OCI-LY1 (cell line): ENCODE data around the gene USP14.

Experiments used
- H2AFZ ChIP-seq: fragments of 200-600 bp; sonication (generic), shearing (Covaris generic); 2 replicates; pipeline ENCODE4 v1.6.0; 2014; ENCODE audit warnings: antibody characterized with exemption, mild to moderate bottlenecking, low read length
- H3F3A ChIP-seq: fragments of 200-600 bp; sonication (generic), shearing (Covaris generic); 2 replicates; pipeline ENCODE4 v1.6.0; 2014; ENCODE audit warnings: mild to moderate bottlenecking, antibody characterized with exemption, low read length, moderate library complexity; ENCODE audit not compliant: insufficient read depth
- H3K27ac ChIP-seq: fragments of 200-600 bp; sonication (generic); 2 replicates; pipeline ENCODE4 v1.5.1; 2014; ENCODE audit warnings: low read length, mixed run types, mild to moderate bottlenecking, low read depth; ENCODE audit not compliant: poor library complexity, severe bottlenecking
- H3K27me3 ChIP-seq: fragments of 200-600 bp; sonication (generic); 2 replicates; pipeline ENCODE4 v1.6.0; 2014; ENCODE audit warnings: antibody characterized with exemption, mild to moderate bottlenecking, low read length, moderate library complexity; ENCODE audit not compliant: insufficient read depth
- H3K36me3 ChIP-seq: fragments of 200-600 bp; sonication (generic); 2 replicates; pipeline ENCODE4 v1.6.1; 2014; ENCODE audit warnings: mild to moderate bottlenecking, antibody characterized with exemption, low read length, moderate library complexity, mixed read lengths; ENCODE audit not compliant: insufficient read depth
- H3K4me1 ChIP-seq: fragments of 200-600 bp; sonication (generic); 2 replicates; pipeline ENCODE4 v1.5.1; 2014; ENCODE audit warnings: mild to moderate bottlenecking, low read length, moderate library complexity; ENCODE audit not compliant: insufficient read depth, severe bottlenecking
- H3K4me2 ChIP-seq: fragments of 200-600 bp; sonication (generic), shearing (Covaris generic); 2 replicates; pipeline ENCODE4 v1.6.1; 2014; ENCODE audit warnings: low read length
- H3K4me3 ChIP-seq: fragments of 200-600 bp; sonication (generic); 2 replicates; pipeline ENCODE4 v1.5.1; 2014; ENCODE audit warnings: low read length, low read depth, mild to moderate bottlenecking, mixed read lengths; ENCODE audit not compliant: poor library complexity, severe bottlenecking
- H3K79me2 ChIP-seq: fragments of 200-600 bp; shearing (Covaris generic); 2 replicates; pipeline ENCODE4 v1.6.1; 2016; ENCODE audit warnings: mixed run types, low read length, mixed read lengths; ENCODE audit not compliant: insufficient read depth
- H3K9ac ChIP-seq: fragments of 200-600 bp; sonication (generic), shearing (Covaris generic); 2 replicates; pipeline ENCODE4 v1.6.1; 2014; ENCODE audit warnings: mild to moderate bottlenecking, low read length, mixed read lengths
- H3K9me2 ChIP-seq: fragments of 200-600 bp; sonication (generic), shearing (Covaris generic); 2 replicates; pipeline ENCODE4 v1.6.1; 2014; ENCODE audit warnings: low read depth, mild to moderate bottlenecking, low read length, mixed read lengths
- H3K9me3 ChIP-seq: fragments of 200-600 bp; shearing (Covaris generic); 2 replicates; pipeline ENCODE4 v1.6.1; 2014; ENCODE audit warnings: low read length, mixed read lengths
- H4K20me1 ChIP-seq: fragments of 200-600 bp; sonication (generic), shearing (Covaris generic); 2 replicates; pipeline ENCODE4 v1.6.0; 2016; ENCODE audit warnings: mild to moderate bottlenecking, low read length; ENCODE audit not compliant: insufficient read depth
- EZH2 ChIP-seq: fragments of 200-600 bp; sonication (generic), shearing (Covaris generic); IDR thresholded peaks from 2 replicates; pipeline ENCODE4 v1.8.0; 2017; ENCODE audit warnings: borderline replicate concordance, mixed run types, mild to moderate bottlenecking, antibody characterized with exemption, low read length, moderate library complexity, mixed read lengths
- TF ChIP-seq, protein P1 (sequence below): fragments of 200-600 bp; sonication (generic), shearing (Covaris generic); IDR thresholded peaks from 2 replicates; pipeline ENCODE4 v1.5.1; 2017; ENCODE audit warnings: mild to moderate bottlenecking, antibody characterized with exemption, low read length, moderate library complexity, mixed read lengths

Gene USP14

DNA sequence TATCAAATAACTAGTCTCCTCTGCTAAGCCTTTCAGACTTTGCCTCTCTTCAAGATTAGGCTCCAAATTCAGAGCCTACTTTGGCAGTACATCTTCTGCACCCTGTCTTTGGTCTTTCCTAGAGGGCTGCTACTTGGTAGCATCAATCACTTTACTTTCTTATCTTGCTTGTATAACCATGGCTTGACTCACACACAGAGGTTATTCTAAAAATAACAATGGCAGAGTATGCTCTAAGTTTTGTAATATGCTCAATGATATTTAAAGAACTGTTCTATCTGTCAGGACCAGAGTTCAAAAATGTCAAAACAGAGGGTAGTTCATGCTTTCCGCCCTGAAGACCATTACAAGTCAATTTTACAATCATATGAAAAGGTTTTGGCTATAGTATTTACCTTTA lies 81.8 kb downstream of the USP14 start:
- no peak overlapping the region for H3K4me3 ChIP-seq
- no peaks in the 10 kb centered on the region for H3K79me2 ChIP-seq
- H4K20me1 ChIP-seq = no peaks in the 10 kb centered on the region
- no peaks in the 10 kb centered on the region for H3K27me3 ChIP-seq
- no peaks in the 10 kb centered on the region for H3F3A ChIP-seq
- peaks cover 19% of the 10 kb centered on the region for H3K36me3 ChIP-seq
- TF ChIP-seq, protein P1, sequence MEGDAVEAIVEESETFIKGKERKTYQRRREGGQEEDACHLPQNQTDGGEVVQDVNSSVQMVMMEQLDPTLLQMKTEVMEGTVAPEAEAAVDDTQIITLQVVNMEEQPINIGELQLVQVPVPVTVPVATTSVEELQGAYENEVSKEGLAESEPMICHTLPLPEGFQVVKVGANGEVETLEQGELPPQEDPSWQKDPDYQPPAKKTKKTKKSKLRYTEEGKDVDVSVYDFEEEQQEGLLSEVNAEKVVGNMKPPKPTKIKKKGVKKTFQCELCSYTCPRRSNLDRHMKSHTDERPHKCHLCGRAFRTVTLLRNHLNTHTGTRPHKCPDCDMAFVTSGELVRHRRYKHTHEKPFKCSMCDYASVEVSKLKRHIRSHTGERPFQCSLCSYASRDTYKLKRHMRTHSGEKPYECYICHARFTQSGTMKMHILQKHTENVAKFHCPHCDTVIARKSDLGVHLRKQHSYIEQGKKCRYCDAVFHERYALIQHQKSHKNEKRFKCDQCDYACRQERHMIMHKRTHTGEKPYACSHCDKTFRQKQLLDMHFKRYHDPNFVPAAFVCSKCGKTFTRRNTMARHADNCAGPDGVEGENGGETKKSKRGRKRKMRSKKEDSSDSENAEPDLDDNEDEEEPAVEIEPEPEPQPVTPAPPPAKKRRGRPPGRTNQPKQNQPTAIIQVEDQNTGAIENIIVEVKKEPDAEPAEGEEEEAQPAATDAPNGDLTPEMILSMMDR = no peak
- no peak for TF ChIP-seq EZH2
- H3K9ac ChIP-seq = no peak overlapping the region
- no peak overlapping the region for H2AFZ ChIP-seq
- H3K9me2 ChIP-seq = no peaks in the 10 kb centered on the region
- no peak overlapping the region for H3K4me2 ChIP-seq
- H3K4me1 ChIP-seq = no peaks in the 10 kb centered on the region
- no peak overlapping the region for H3K27ac ChIP-seq
- H3K9me3 ChIP-seq = no peaks in the 10 kb centered on the region

- Histone ChIP-seq H3K4me3 (no peak overlapping the region), H3K27me3 (no peaks in the 10 kb centered on the region), H3K4me2 (no peak overlapping the region), H3F3A (no peaks in the 10 kb centered on the region), H3K4me1 (no peaks in the 10 kb centered on the region), H3K9me2 (no peaks in the 10 kb centered on the region), H3K9ac (no peak overlapping the region), H3K79me2 (no peaks in the 10 kb centered on the region), H3K27ac (no peak overlapping the region), H4K20me1 (no peaks in the 10 kb centered on the region), H3K9me3 (no peaks in the 10 kb centered on the region), H3K36me3 (peaks cover 27% of the 10 kb centered on the region), H2AFZ (no peak overlapping the region)
- TF ChIP-seq, protein P1 = no peak
- TF ChIP-seq EZH2 = no peak
Measured at GRCh38 chr18:245282-245847, 87.0 kb downstream of the USP14 start.

DNA sequence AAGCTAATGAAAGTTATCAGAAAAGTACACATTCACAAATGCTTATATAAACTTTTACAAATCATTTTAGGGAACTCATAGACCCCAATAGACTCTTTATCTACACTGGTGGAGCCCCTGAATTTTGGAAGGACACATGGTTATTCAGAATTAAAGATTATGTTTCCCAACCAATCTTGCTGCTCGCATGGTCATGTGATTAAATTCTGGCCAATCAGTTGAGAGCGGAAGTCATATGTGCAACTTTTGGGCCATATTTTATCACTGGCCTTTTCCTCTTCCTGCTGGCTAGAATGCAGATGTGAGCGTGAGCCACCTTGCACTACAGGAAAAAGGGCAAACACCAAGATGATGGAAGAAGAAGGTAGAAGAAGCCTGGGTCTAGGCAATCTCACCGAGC lies 89.7 kb downstream of the USP14 start:
- H3K9me3 ChIP-seq = no peaks in the 10 kb centered on the region
- peaks cover 44% of the 10 kb centered on the region for H3K36me3 ChIP-seq
- TF ChIP-seq EZH2 = no peak
- no peaks in the 10 kb centered on the region for H3K4me1 ChIP-seq
- H3K27me3 ChIP-seq = no peaks in the 10 kb centered on the region
- no peaks in the 10 kb centered on the region for H3F3A ChIP-seq
- no peak overlapping the region for H3K9ac ChIP-seq
- H3K79me2 ChIP-seq = no peaks in the 10 kb centered on the region
- H3K4me3 ChIP-seq = no peak overlapping the region
- H3K9me2 ChIP-seq = no peaks in the 10 kb centered on the region
- no peak overlapping the region for H3K4me2 ChIP-seq
- H2AFZ ChIP-seq = no peak overlapping the region
- H3K27ac ChIP-seq = no peak overlapping the region
- no peaks in the 10 kb centered on the region for H4K20me1 ChIP-seq

- H3K9me2 ChIP-seq = no peaks in the 10 kb centered on the region
- no peak overlapping the region for H3K9ac ChIP-seq
- no peak overlapping the region for H3K4me3 ChIP-seq
- H3F3A ChIP-seq = no peaks in the 10 kb centered on the region
- no peaks in the 10 kb centered on the region for H3K4me1 ChIP-seq
- TF ChIP-seq, protein P1 = no peak
- no peak for TF ChIP-seq EZH2
- H3K36me3 ChIP-seq = peaks cover 51% of the 10 kb centered on the region
- H4K20me1 ChIP-seq = no peaks in the 10 kb centered on the region
- no peaks in the 10 kb centered on the region for H3K79me2 ChIP-seq
- no peak overlapping the region for H3K4me2 ChIP-seq
- H2AFZ ChIP-seq = no peak overlapping the region
- no peaks in the 10 kb centered on the region for H3K27me3 ChIP-seq
- H3K27ac ChIP-seq = no peak overlapping the region
- H3K9me3 ChIP-seq = no peaks in the 10 kb centered on the region
Measured at GRCh38 chr18:250685-251084, 92.3 kb downstream of the USP14 start.
